Suppressor macrophage (primary cell): ENCODE data around the gene PVALB.
A peak's percentile ranks its signal among the peaks of the same experiment; 100 is the strongest.

Source experiments
- DNase-seq, 4 experiments: peaks; one replicate each; pipeline ENCODE4 v3.0.0-alpha.2; 2020 to 2022
- total RNA-seq, 17 experiments: gene quantifications; one replicate each; lab custom pipeline; 2026; ENCODE audit warnings: mixed read lengths in 6 of 17, inconsistent platforms in 3 of 17; lab: John Stamatoyannopoulos, UW

PVALB gene, protein sequence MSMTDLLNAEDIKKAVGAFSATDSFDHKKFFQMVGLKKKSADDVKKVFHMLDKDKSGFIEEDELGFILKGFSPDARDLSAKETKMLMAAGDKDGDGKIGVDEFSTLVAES
- total RNA-seq, result 0 to 0.55 (median 0.20) reads per million in 17 experiments

DNA sequence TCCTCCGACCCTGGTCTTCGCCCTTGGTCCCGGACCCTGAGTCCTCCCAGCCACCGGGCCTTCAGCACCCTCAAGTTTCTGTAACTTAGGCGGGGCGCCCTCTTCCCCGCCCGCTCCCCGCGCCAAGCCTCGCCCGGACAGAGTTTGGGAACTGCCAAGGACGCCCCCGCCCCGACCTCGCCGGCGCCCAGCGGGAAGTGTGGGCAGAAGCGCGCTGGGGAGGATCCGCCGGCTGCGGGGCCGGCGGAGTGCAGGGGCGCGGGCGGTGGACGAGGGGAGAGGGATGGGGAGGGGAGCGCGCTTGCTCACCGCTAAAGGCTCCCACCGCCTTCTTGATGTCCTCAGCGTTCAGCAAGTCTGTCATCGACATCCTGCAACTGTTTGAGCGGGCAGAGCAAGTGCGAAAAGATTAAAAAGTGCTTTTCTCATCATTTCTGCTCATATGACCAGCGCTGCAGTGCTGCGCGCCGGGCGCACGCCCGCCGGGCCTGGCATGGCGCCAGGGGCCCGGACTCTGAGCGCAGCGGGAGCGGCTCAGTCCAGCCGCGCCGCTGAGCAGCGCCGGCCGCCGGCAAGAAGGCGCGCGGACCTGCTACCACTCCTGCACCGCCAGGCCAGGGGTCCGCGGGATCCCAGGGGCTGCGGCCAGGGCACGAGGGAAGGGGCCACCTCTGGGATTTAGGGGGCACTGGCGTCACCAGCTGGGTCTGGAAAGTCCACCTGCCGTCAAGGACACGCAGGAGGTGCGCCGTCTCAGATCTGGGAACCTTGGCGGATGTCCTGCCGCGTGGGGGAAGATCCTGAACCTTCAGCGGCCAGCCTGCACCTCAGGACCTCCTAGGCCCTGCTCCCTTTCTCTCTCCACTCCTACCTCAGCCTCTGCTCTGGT, at the start of gene PVALB:
Gene PVALB, minus strand, starts transcription at position 400 of the 889 bp plus-strand sequence. Its CDS starts 30 bp downstream, at position 370.
- peak; percentile 76 to 92 (median 84) for DNase-seq

DNA sequence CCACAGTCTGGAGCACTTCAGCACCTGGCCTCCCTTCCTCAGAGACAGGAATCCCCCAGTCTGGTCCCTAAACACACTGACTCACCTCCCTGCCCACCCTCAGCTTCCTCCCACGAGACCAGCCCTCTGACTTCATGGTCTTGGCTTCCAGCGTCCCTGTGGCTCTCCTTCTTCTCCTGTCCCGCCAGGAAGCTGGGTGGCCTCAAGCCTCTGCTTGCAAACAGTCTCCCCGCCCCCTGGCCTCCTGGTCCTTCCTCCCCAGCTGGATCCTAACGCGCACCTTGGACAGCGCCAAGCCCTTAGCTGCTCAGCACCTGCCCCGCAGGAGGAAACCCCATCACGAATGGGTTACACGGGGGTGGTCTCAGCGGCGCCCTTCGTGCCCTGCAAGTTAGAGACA, 48.5 kb upstream of the PVALB start:
- DNase-seq, result peak in 1 of 4 experiments; percentile 32

DNA sequence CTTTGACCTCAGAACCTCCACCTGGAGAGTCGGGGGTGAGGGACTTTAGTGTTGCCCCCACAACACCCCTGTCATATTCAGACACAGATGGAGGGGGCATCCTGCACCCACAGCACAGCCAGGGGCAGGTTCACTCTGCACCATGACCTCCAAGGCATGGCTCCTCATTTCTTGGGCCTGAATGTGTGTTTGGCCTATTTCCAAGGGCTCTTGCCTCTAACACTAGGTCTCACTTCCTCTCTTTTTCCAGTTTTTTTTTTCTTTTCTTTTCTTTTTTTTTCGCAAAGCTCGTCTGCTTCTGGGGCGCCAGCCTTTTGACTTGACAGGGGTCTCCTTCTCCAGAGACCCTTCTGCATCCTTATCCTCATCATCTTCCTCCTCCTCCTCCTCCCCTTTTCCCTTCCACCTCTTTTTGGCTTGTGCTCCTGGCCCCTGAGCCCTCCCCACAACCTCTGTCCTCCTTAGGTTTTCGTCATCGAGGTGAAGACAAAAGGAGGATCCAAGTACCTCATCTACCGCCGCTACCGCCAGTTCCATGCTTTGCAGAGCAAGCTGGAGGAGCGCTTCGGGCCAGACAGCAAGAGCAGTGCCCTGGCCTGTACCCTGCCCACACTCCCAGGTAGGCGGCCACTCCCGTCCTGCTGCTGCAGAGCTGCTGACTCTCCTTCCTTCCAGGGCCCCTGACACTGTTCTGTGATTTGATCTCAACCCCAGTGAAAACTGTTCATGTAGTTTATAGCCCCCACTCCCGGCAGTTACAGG, 47.8 kb upstream of the PVALB start:
- DNase-seq, result peak; percentile 37 to 71 (median 60)

DNA sequence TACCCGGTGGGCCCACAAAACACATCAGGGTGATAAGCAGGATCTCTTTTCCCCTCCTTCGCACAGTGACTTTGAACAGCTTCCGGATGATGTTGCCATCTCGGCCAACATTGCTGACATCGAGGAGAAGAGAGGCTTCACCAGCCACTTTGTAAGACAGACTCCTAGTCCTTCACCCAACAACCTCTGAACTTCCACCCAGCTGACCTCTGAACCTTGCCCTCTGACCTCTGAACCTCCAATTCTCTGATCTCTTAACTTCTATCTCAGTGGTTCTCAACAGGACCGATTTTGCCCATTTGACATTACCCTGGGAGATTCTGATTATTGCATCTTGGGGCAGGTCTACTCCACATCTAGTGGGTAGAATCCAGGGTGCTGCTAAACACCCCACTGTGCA, 47.1 kb upstream of the PVALB start:
- peak in 2 of 4 experiments; percentile 9 to 28 for DNase-seq

DNA sequence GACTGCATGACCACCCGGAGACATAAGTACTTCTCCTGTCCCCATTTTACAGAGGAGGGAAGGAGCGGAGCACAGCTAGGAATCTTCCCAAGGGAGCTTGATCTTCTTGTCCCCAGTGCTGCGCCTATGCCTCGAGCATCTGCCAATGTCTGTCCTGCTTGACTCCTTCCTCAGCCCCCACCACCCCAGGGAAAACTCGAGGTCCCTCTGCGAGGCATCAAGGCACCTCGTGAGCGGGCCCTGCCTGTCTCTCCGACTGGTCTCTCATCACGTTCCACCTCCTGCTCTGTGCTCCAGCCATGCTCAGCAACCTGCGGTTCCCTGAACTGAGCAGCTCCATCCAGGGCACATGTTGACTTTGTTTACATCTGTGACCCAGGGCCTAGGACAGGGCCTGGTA, 46.4 kb upstream of the PVALB start:
- no peak for DNase-seq

DNA sequence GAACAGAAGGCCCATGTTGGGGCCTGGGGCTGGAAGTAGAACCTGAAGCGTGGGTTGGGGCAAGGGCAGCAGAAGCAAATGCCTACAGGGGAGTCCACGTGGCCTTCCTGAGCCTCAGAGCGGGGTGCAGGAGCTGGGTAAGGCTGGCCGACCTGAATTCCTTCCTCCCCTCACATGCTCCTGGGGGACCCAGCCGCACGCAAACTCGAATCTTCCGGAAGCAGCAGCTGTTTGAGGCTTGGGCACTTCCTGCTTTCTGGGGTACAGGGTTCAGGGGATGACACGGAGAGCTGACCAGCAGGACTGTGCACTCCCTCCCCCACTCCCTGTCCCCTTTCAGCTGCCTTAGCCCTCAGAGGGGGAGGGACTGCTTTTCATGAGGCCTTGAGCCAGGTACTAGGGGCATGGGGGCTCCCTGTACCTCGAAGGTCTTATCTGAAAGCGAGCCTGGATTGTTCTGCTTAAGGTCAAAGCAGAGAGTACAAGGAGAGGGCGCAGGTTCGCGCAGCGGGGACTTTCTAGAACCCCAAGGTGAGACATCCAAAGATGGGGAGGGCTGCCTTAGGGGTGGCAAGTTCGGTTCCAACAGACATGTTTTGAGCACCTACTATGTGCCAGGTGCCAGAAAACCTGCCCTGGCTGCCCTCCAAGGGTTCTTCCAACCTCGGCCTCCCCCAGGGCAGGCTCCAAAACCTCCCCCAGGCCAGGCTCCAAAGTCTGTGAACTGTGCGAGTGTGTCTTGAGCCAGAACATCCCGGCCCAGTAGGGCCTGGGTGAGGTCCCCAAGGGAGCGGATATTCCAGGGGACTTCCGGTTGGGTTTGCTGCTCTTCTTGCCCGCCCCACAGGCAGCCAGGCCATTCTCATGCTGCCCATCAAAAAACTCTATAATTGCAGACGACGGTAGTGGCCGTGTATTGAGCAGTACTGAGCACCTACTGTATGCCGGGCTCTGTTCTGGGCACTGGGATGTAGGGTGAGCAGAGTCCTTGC, 45.7 kb upstream of the PVALB start:
- peak; percentile 87 to 93 (median 90) for DNase-seq

DNA sequence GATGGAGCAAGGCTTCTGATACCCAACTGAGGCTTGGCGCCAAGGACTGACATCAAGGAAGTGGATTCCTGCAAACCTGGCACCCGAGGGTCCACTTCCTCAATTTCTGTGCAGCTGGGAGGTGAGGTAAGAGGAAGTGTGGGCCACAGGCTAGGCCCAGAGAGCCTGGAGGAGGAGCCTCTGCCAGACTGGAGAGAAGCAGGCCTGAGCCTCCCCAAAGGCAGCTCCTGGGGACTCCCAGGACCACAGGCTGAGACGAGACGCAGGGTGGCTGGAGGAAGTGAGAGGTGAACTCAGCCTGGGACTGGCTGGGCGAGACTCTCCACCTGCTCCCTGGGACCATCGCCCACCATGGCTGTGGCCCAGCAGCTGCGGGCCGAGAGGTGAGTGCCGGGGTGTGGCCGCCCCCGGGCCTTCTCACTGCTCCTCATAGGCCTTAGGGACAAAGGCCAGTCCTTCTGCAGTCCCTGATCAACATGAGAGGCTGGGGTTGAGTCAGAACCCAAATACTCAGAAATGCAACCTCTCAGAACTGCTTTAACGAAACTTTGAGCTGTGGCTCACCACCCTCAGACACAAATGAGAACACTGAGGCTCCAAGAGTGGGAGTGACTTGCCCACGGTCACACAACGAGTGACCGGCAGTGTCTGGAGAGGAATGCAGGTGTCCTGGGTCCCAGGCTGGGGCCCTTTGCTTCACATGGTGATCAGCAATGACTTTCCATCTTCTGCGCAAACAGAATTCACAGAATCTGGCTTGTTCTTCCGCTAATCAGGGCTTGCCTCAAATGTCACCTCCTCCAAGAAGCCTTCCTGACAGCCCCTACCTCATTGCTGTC, 44.2 kb upstream of the PVALB start, which contains the start of gene NCF4:
Gene NCF4, plus strand, starts transcription at position 186 of the 839 bp plus-strand sequence. Its CDS starts 166 bp downstream, at position 352.
- DNase-seq, result peak; percentile 96 to 99 (median 96)

DNA sequence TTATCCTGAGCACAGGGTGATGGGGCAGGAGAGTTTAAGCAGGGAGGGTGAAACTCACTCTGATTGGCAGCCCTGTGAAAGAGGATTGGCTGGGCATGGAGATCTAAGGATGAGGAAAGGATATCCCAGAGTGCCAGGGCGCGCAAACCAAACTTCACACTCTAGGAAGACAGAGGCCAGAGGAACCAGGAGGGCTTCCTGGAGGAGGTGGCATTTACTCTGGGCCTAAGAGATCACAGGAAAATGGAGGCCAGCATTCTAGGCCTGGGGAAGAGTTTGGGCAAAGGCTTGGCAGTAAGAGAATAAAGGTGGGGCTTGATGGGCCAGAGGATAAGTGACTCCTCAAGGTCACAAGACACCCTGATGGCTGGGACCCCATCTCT, 43.6 kb upstream of the PVALB start:
- no peak for DNase-seq

DNA sequence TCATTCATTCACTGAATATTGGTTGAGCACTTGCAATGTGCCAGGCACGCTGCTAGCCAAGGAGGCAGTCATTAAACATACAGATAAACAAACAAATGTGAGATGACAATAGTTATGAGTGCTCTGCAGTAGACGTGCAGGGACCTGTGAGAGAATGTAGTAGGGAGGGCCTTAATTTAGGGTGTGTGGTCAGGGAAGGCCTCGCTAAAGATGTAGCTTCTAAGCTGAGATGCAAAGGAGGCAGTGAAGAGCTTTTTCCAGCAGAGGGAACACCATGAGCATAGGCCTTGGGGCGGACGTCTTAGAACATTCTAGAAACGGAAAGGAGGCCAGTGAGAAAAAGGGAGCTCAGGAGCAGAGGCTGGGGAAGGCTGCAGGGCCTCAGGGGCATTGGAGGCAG, 43.2 kb upstream of the PVALB start:
- DNase-seq, result no peak

DNA sequence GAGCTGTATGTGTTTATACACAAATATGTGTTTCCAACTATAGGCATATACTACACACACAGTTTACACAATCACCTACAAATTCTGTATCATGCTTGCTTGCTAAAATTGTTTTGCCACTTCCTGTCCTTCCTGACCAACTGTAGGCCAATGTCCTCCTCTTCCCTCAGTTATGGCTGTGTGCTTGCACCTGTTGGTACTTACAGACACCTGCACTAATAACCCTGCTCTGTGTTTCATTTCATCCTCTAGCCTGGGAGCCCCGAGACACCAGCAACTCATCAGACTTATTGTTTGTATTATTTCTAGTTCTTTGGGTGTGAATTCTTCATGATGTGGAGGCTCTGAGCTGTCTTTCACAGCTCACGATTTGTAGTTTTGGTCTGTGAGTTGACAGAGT, 42.1 kb upstream of the PVALB start:
- DNase-seq, result no peak

DNA sequence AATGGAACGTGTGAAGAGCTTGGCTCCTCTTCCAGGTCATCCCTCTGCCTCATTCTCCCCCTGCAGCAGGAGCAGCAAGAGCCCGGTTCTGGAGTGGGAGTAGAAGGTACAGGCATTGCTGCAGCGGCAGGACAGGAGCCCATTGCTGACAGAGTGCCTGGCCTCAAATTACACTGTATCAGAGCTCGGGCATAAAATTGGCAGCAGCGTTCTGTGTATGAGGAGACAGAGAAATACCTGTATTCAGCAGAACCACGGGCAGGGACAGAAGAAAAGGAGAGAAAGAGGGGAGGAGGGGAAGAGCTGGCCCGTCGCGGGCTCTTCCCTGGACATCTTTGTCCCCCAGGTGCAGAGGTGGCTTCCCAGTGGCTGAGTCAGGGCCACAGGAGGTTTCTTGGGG, 41.3 kb upstream of the PVALB start:
- no peak for DNase-seq

DNA sequence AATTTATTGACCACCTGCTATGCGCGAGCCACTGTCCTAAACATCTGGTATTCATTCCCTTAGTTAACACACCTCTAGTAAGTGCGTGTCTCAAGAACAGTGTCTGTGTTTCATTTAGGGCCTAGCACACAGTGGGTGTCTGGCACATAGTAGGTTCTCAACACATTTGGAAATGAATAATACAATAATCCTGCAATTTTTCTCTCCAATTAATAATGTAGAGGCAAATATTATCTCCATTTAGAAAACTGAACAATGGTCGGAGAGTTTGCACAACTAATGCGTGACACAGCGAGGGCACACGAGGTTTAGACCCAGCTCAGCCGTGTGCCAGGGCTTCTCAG, 39.9 kb upstream of the PVALB start:
- no peak for DNase-seq

DNA sequence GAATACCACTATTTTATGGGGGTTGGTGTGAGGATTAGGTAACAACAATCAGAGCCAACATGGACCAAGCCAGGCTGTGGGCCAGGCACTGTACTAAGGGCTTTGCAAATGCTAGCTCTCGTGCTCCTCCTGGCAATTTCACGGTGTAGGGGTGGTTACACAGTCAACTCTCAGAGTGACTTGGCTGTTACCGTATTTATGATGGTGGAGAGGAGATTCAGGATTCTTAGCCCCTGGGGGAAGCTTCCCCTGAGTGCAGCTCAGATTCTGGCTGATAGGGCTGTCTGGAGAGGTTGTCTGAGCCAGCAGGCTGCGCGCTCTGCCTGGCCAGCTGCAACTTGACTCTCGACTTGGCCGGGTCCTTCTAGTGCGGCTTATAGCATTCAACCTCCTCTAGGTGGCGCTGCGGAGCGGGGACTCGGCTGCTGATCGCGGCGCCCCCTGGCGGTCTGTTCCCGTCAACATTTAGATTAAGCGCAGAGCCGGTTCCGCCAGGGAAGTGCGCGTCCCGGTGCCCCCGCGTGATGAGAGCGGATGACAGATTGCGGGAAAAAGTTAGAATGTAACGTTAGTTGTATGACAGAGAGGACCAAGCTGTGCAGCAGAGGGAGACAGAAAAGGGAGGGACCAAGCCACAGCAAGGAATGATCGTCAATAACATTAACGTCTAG, 39.4 kb upstream of the PVALB start:
- DNase-seq, result peak; percentile 92 to 97 (median 97)

DNA sequence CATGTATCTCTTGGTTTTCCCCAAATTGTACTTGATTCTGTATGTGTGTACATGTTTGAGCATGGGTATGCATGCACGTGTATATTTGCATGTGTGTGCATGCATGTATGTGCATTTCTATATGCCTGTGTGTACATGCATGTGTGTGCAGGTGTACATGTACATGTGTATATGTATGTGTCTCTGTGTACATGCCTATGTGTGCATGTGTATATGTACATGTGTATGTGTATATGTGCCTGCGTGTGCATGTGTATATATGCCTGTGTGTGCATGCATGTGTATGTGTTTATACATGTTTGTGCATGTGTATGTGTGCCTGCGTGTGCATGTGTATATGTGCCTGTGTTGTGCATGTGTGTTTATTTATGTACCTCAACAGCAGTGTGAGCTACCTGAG, 38.6 kb upstream of the PVALB start:
- no peak for DNase-seq

DNA sequence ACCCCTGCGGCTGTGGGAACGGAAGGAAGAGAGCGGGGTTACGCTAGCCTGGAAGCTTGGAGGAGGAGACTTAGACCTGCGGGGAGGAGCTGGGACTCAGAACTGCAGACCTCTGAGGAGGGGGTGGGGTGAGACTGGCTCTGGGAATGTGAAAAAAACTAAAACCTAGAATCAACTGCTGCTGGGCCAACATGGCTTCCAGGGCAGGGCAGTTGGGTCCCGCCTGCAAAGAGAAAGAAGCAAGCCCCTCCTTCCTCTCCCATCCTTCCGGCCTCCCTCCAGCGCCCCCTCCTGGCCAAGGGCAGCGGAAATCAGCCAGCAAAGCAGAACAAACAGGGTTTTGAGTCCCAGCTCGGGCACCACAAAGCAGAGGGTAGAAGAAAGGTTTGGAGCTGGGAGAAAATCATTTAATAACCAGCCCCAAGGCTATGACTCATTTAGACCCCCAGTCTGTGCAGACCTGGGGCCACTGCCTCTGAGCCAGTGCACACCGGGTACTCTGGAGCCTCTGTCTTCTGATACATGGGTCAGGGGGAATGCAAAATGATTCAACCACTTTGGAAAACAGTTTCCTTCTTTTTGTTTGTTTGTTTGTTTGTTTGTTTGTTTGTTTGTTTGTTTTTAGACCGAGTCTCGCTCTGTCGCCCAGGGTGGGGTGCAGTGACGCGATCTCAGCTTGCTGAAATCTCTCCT, 36.7 kb upstream of the PVALB start:
- DNase-seq, result peak; percentile 90 to 95 (median 93)

DNA sequence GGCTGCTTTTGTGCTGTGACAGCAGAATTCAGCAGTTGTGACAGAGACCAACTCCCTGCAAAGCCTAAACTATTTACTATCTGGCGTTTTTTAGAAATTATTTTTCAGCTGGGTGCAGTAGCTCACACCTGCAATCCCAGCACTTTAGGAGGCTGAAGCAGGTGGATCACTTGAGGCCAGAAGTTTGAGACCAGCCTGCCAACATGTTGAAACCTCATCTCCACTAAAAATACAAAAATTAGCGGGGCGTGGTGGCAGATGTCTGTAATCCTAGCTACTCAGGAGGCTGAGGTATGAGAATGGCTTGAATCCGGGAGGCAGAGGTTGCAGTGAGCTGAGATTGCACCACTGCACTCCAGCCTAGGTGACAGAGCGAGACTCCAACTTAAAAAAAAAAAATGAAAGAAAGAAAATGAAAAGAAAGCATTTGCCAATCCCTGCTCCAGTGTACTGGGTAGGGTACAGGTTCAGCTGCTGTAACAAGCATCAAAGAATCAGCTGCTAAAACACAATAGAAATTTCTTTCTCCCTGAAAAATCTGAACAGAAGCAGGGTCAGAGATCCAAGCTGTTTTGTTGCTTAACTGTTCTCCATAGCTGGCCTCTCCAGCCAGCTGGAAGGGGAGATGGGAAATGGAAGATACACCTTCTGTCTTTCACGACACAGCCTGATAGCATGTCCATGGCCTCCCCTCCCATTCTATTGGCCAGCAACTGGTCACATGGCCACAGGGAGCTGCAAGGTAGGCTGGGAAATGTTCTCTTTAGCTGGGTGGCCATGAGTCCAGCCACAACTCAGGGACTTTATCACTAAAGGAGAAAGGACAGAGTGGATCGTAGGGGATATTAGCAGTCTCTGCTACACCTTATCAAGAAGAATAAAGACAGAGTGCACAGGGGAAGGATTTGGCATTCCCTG, 35.5 kb upstream of the PVALB start:
- DNase-seq, result no peak

DNA sequence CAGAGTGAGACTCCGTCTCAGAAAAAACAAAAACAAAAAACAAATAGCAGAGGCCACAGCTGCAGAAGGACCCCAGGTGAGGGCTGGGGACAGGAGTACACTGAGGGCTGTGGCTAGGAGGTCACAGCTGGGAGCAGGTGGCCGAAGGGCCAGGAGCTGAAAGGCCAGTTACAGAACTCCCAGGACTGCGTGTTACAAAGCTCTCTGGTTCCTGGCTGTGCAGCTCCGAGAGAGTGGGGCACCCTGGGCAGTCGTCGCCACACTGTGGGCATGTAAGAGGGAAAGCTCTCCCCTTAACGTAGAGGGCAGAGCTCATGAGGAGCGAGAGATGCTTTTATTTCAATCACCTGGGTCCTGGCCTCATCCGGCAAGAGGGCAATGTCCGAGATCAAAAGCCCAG, 33.8 kb upstream of the PVALB start:
- DNase-seq, result no peak

DNA sequence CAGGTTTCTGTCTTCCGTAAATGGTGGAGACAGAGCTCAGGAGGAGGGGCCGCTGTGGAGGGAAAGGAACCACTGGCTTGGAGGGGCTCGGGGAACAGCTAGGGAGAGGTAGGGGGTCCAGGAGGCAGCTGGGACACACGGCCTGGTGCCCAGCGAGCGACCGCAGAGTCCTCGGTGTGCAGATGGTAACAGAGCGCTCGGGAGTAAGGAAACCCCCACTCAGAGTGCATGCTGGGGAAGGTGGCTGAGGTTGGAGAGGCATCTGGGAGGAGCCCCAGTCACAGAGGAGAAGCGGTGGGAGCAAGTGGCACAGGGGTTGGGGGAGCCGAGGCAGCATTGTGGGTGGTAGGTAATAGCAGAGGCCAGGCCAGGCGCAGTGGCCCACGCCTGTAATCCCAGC, 33.2 kb upstream of the PVALB start:
- DNase-seq, result no peak

DNA sequence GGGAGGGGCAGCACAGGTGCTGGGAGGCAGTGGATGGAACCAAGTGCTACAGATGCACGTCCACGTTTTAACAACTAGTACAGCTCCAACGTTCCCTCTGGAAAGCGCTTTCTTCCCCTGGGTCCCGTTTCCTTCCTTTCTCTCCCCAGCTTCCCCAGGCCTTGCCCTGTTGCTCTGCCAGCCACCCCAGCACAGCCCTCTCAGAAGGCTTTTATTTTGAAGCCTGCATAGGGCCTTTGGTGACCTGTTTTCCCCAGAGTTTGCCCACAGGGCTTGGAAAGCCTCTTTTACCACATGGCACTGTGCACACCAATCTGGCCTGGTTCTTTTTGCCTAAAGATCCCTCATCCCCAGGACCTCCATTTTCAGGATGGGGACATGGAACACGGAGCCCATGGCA, 30.1 kb upstream of the PVALB start:
- no peak for DNase-seq
